A549 (cell line): Measurements from ENCODE around the gene LNPK. TPM values are rescaled to one million over a fixed set of nuclear protein-coding genes. Genes with fewer than 3 reads are reported as not detected.

ENCODE experiments used
- ATAC-seq, 2 experiments: fragments of 200-7000 bp in 1 of 2; fragments of >200 bp in 1 of 2; cut with Nextera tagmentation in 1 of 2; cut with Tn5 transposase in 1 of 2; 3 replicates each; pipeline versions ENCODE4 v1.8.0 to v1.9.1; 2018 to 2020; ENCODE audit warnings: mild to moderate bottlenecking in 1 of 2, moderate library complexity in 1 of 2
- CTCF ChIA-PET: fragments of 300-600 bp; sonication (Branson Sonifier 250); formaldehyde crosslinking; extraction: SDS; loops from one replicate; lab custom pipeline; 2021; ENCODE audit warnings: antibody characterized with exemption, inconsistent platforms; lab: Yijun Ruan, JAX
- POLR2A ChIA-PET: fragments of 350-600 bp; formaldehyde crosslinking; extraction: SDS; loops from one replicate; lab custom pipeline; 2021; ENCODE audit warnings: antibody characterized with exemption, inconsistent platforms; lab: Yijun Ruan, JAX
- DNase-seq, 2 experiments: peaks; one replicate each; pipeline versions ENCODE4 v3.0.0 to v3.0.0-alpha.2; 2011 to 2016; ENCODE audit warnings: low read depth in 1 of 2, low spot score in 1 of 2
- FAIRE-seq: peaks from 2 replicates; lab custom pipeline; 2011; peaks lifted over from hg19 to GRCh38; lab: Jason Lieb, UNC
- H3K27ac ChIP-seq, 2 experiments: fragments of >200 bp; sonication (Bioruptor Twin); formaldehyde crosslinking; 3 replicates each; pipeline ENCODE4 v1.5.1; 2016 to 2017
- H3K4me1 ChIP-seq: fragments of >200 bp; sonication (Bioruptor Twin); formaldehyde crosslinking; 3 replicates; pipeline ENCODE4 v1.6.1; 2016
- H3K4me2 ChIP-seq: fragments of >200 bp; sonication (Bioruptor Twin); formaldehyde crosslinking; 3 replicates; pipeline ENCODE4 v1.6.1; 2016
- H3K4me3 ChIP-seq: fragments of >200 bp; sonication (Bioruptor Twin); formaldehyde crosslinking; 3 replicates; pipeline ENCODE4 v1.5.1; 2016
- H3K9me3 ChIP-seq: fragments of >200 bp; sonication (Bioruptor Twin); formaldehyde crosslinking; 3 replicates; pipeline ENCODE4 v1.6.1; 2016
- CBX2 ChIP-seq: fragments of 200-600 bp; sonication (generic); IDR thresholded peaks from 2 replicates; pipeline ENCODE4 v1.6.1; 2016; ENCODE audit warnings: low read depth, mild to moderate bottlenecking, borderline replicate concordance
- CBX8 ChIP-seq: fragments of 200-600 bp; sonication (generic); IDR thresholded peaks from 2 replicates; pipeline ENCODE4 v1.6.1; 2016
- CEBPB ChIP-seq, 2 experiments: fragments of >200 bp in 1 of 2; sonication (Bioruptor Twin) in 1 of 2; formaldehyde crosslinking in 1 of 2; IDR thresholded peaks; 2 replicates each; pipeline ENCODE4 v1.6.1; 2012 to 2016
- EP300 ChIP-seq, 2 experiments: fragments of >200 bp; sonication (Bioruptor Twin); formaldehyde crosslinking; IDR thresholded peaks; 2 replicates in 1 of 2; 3 replicates in 1 of 2; pipeline ENCODE4 v1.6.1; 2016 to 2017
- ESRRA ChIP-seq: fragments of 150-350 bp; IDR thresholded peaks from 2 replicates; pipeline ENCODE4 v1.6.1; 2014; ENCODE audit warnings: mild to moderate bottlenecking, low read length, borderline replicate concordance
- FOSB ChIP-seq: fragments of 250-450 bp; sonication (Bioruptor Pico); IDR thresholded peaks from 2 replicates; pipeline ENCODE4 v1.5.0; 2020; ENCODE audit warnings: mild to moderate bottlenecking, moderate library complexity
- FOXS1 ChIP-seq: fragments of 250-450 bp; sonication (Bioruptor Pico); IDR thresholded peaks from 2 replicates; pipeline ENCODE4 v1.5.0; 2020; ENCODE audit warnings: mild to moderate bottlenecking, moderate library complexity
- GATA3 ChIP-seq: IDR thresholded peaks from 2 replicates; pipeline ENCODE4 v1.6.1; 2012; ENCODE audit warnings: borderline replicate concordance
- HOXA7 ChIP-seq: fragments of 250-450 bp; sonication (Bioruptor Pico); IDR thresholded peaks from 2 replicates; pipeline ENCODE4 v1.5.0; 2020; ENCODE audit warnings: mild to moderate bottlenecking, moderate library complexity
- HOXB13 ChIP-seq: fragments of 250-450 bp; sonication (Bioruptor Pico); IDR thresholded peaks from 2 replicates; pipeline ENCODE4 v1.5.0; 2020; ENCODE audit warnings: low read depth, mild to moderate bottlenecking, moderate library complexity
- JUNB ChIP-seq: fragments of >200 bp; sonication (Bioruptor Twin); formaldehyde crosslinking; IDR thresholded peaks from 2 replicates; pipeline ENCODE4 v1.6.1; 2016
- KDM1A ChIP-seq: fragments of 200-600 bp; sonication (generic); IDR thresholded peaks from 2 replicates; pipeline ENCODE4 v1.6.1; 2016; ENCODE audit warnings: low read depth, mild to moderate bottlenecking
- NFE2L2 ChIP-seq: fragments of 150-350 bp; conservative IDR thresholded peaks from 2 replicates; pipeline ENCODE4 v1.6.1; 2014; ENCODE audit warnings: low read length
- NPAS2 ChIP-seq: fragments of 250-450 bp; sonication (Bioruptor Pico); IDR thresholded peaks from 2 replicates; pipeline ENCODE4 v1.8.0; 2022; ENCODE audit warnings: mild to moderate bottlenecking, moderate library complexity, borderline replicate concordance
- NR3C1 ChIP-seq: fragments of >200 bp; sonication (Bioruptor Twin); formaldehyde crosslinking; IDR thresholded peaks from 3 replicates; pipeline ENCODE4 v1.6.1; 2017
- RFX5 ChIP-seq: fragments of 450-650 bp; IDR thresholded peaks from 2 replicates; pipeline ENCODE4 v1.7.1; 2014; ENCODE audit warnings: antibody characterized with exemption, mild to moderate bottlenecking, moderate library complexity
- SMC3 ChIP-seq: fragments of >200 bp; sonication (Bioruptor Twin); formaldehyde crosslinking; IDR thresholded peaks from 3 replicates; pipeline ENCODE4 v1.6.1; 2018; ENCODE audit warnings: inconsistent platforms
- ZSCAN20 ChIP-seq: fragments of 250-450 bp; sonication (Bioruptor Pico); IDR thresholded peaks from 2 replicates; pipeline ENCODE4 v1.8.0; 2022; ENCODE audit warnings: mild to moderate bottlenecking, moderate library complexity
- WGBS: methylation state at CpG from one replicate; pipeline ENCODE4 v1.1.6; 2017; ENCODE audit errors: missing lambda C conversion rate; 5-methylcytosine and 5-hydroxymethylcytosine counted together
- polyA plus RNA-seq, 4 experiments: library from polyadenylated mRNA; depleted of rRNA in 3 of 4; stranded (reverse); fragments of >200 nt; fragmentation: RNase III in 1 of 4; extraction: RNeasy Plus Mini Kit Qiagen cat#74134 plus additional on column Dnase treatment in 1 of 4; gene quantifications; 2 replicates in 3 of 4; 3 replicates in 1 of 4; pipeline ENCODE4 v1.2.3, GENCODE V29; 2011 to 2017
- TF ChIP-seq, protein P1 (sequence below): fragments of 250-450 bp; sonication (Bioruptor Pico); IDR thresholded peaks from 2 replicates; pipeline ENCODE4 v1.5.0; 2021; ENCODE audit warnings: mild to moderate bottlenecking, moderate library complexity, borderline replicate concordance
- TF ChIP-seq, protein P2 (sequence below): IDR thresholded peaks from 2 replicates; pipeline ENCODE4 v1.6.1; 2012
- TF ChIP-seq, protein P3 (sequence below): fragments of 450-650 bp; IDR thresholded peaks from 2 replicates; pipeline ENCODE4 v1.6.1; 2014; ENCODE audit warnings: antibody characterized with exemption
- TF ChIP-seq, protein P4 (sequence below): fragments of >200 bp; sonication (Bioruptor Twin); formaldehyde crosslinking; IDR thresholded peaks from 3 replicates; pipeline ENCODE4 v1.5.1; 2016
- TF ChIP-seq, protein P5 (sequence below): fragments of >200 bp; sonication (Bioruptor Twin); formaldehyde crosslinking; IDR thresholded peaks from 3 replicates; pipeline ENCODE4 v1.6.1; 2016

LNPK gene
- polyA plus RNA-seq, 2 of the 4 experiments (the other 2 are of a cell fraction), result 13.1 to 24.7 TPM

DNA sequence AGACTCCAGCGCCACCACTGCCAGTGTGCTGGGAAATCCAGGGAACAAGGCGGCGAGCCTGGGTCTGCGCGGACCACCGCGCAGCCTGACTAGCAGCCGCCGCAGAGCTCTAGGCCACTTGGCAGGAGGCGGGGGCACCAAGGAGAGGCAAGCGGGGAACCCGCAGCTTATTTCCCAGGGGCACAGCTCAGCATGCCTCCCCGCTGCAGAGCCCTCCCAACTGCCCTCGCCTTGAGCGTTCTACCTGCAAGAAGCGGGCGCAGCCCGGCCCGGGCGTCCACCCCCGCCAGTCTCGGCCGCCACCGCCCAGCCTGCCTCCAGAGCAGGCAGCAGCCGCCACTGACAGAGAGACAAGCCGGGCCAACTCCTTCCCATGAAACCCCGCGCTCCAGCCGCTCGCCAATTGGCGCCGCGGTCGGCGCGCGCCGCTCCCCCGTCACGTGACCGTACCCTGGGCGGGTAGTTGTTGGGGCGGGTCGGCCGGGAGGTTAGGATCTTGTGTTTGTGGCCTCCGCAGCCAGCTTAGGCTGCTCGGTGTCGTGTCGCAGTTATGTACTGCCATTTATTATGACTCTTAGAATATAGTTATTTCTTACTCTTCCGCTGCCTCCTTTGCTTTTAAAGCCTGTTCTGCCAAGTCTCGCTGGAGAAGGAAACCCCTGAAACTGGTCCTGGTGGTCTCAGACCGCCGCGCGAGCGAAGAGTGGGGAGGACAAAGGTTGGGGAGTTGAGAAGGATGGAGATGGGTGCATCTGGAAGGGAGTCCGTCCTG lies at the start of gene LNPK (continued):
- TF ChIP-seq, protein P1, sequence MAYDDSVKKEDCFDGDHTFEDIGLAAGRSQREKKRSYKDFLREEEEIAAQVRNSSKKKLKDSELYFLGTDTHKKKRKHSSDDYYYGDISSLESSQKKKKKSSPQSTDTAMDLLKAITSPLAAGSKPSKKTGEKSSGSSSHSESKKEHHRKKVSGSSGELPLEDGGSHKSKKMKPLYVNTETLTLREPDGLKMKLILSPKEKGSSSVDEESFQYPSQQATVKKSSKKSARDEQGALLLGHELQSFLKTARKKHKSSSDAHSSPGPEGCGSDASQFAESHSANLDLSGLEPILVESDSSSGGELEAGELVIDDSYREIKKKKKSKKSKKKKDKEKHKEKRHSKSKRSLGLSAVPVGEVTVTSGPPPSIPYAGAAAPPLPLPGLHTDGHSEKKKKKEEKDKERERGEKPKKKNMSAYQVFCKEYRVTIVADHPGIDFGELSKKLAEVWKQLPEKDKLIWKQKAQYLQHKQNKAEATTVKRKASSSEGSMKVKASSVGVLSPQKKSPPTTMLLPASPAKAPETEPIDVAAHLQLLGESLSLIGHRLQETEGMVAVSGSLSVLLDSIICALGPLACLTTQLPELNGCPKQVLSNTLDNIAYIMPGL (CRISPR knock-in tag), result no peak
- TF ChIP-seq ZSCAN20 (no peak), RFX5 (no peak), NR3C1 (no peak), CEBPB (IDR thresholded peaks at IDR 0.05) (no peak), KDM1A (no peak), FOXS1 (CRISPR knock-in tag) (no peak), HOXB13 (CRISPR knock-in tag) (no peak), NFE2L2 (no peak), FOSB (CRISPR knock-in tag) (no peak), ESRRA (no peak), SMC3 (no peak), HOXA7 (CRISPR knock-in tag) (no peak), GATA3 (peak; percentile 64), CBX8 (no peak), CBX2 (no peak), EP300 (IDR thresholded peaks at IDR 0.05) (no peak), JUNB (no peak), NPAS2 (no peak)
- TF ChIP-seq, protein P2, sequence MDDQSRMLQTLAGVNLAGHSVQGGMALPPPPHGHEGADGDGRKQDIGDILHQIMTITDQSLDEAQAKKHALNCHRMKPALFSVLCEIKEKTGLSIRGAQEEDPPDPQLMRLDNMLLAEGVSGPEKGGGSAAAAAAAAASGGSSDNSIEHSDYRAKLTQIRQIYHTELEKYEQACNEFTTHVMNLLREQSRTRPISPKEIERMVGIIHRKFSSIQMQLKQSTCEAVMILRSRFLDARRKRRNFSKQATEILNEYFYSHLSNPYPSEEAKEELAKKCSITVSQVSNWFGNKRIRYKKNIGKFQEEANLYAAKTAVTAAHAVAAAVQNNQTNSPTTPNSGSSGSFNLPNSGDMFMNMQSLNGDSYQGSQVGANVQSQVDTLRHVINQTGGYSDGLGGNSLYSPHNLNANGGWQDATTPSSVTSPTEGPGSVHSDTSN, result no peak; the same call in 1 of the 2 replicates
- TF ChIP-seq, protein P3, sequence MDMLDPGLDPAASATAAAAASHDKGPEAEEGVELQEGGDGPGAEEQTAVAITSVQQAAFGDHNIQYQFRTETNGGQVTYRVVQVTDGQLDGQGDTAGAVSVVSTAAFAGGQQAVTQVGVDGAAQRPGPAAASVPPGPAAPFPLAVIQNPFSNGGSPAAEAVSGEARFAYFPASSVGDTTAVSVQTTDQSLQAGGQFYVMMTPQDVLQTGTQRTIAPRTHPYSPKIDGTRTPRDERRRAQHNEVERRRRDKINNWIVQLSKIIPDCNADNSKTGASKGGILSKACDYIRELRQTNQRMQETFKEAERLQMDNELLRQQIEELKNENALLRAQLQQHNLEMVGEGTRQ, result peak; percentile 96
- TF ChIP-seq, protein P4, sequence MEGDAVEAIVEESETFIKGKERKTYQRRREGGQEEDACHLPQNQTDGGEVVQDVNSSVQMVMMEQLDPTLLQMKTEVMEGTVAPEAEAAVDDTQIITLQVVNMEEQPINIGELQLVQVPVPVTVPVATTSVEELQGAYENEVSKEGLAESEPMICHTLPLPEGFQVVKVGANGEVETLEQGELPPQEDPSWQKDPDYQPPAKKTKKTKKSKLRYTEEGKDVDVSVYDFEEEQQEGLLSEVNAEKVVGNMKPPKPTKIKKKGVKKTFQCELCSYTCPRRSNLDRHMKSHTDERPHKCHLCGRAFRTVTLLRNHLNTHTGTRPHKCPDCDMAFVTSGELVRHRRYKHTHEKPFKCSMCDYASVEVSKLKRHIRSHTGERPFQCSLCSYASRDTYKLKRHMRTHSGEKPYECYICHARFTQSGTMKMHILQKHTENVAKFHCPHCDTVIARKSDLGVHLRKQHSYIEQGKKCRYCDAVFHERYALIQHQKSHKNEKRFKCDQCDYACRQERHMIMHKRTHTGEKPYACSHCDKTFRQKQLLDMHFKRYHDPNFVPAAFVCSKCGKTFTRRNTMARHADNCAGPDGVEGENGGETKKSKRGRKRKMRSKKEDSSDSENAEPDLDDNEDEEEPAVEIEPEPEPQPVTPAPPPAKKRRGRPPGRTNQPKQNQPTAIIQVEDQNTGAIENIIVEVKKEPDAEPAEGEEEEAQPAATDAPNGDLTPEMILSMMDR, result no peak
- TF ChIP-seq, protein P5, sequence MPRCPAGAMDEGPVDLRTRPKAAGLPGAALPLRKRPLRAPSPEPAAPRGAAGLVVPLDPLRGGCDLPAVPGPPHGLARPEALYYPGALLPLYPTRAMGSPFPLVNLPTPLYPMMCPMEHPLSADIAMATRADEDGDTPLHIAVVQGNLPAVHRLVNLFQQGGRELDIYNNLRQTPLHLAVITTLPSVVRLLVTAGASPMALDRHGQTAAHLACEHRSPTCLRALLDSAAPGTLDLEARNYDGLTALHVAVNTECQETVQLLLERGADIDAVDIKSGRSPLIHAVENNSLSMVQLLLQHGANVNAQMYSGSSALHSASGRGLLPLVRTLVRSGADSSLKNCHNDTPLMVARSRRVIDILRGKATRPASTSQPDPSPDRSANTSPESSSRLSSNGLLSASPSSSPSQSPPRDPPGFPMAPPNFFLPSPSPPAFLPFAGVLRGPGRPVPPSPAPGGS, result no peak; the same call in 1 of the 3 replicates
- TF ChIP-seq, all 56 proteins: peak for 8

DNA sequence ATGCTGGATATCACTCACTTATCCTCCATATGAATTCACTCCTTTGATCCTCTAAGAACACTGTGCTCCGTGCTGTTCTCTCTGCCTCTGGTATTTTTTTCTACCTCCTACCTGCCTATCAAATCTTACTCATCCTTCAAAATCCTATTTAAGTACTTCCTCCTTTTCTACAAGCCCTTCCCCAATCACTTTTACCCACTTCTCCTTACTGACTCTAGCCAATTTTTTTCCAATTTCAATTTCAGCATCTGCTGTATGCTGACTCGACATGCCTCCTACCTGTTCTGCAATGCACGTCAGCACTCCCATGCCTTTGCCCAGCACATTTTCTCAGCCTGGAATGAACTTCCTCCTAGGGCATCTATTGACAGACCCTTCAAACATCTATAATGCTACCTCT lies 37.3 kb upstream of the LNPK start:
- no peaks in the 10 kb centered on the region for H3K9me3 ChIP-seq
- FAIRE-seq (no peak), ATAC-seq (no peak), DNase-seq (no peak)
- no peak overlapping the region for H3K4me3 ChIP-seq
- ChIA-PET POLR2A (no interaction called here), CTCF (no interaction called here)
- WGBS, result 23% methylated on average over 3 of the region's 3 CpGs
- no peak for TF ChIP-seq EP300 (IDR thresholded peaks at IDR 0.05)
- H3K4me1 ChIP-seq, result no peaks in the 10 kb centered on the region
- no peak overlapping the region for H3K4me2 ChIP-seq
- H3K27ac ChIP-seq, result no peak overlapping the region
